ENCODE data around the gene TRAPPC3L. TPM values are rescaled to one million over a fixed set of nuclear protein-coding genes. Genes with fewer than 3 reads are reported as not detected.

The TRAPPC3L gene
- total RNA-seq, 1 donor from 2014 or later, result not detected

DNA sequence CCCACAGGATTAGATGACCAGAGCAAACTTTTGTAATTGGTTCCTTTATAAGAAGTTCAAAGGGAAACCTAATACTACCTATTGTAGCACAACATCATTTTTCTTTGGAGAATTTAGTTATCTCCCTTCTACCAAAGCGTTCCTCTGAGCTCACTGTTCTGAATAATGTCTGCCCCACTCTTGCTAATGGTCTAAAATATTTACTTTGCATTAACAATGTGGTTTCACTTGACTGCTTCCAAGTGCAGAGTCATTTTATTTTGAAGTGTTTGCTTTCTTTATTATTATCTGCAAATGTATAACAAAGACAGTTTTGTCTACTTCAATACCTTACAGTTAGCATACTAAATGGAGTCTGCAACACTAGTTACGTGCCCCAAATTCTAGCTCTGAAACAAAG lies 15.0 kb downstream of the TRAPPC3L start:
- no peak overlapping the region for H3K4me3 ChIP-seq
- no peak overlapping the region for H2AFZ ChIP-seq (replicated peaks)
- H3K36me3 ChIP-seq, result no peaks in the 10 kb centered on the region
- peaks cover 27% of the 10 kb centered on the region for H3F3A ChIP-seq (ENCODE audit: low read depth)
- H3K9me3 Mint-ChIP-seq, result no peaks in the 10 kb centered on the region
- no peak for DNase-seq (ENCODE audit: low spot score)
- peaks cover 3% of the 10 kb centered on the region for H3K27me3 Mint-ChIP-seq (ENCODE audit: insufficient read depth, low read depth)
- H3K9ac ChIP-seq, result no peak overlapping the region
- H3K79me2 ChIP-seq (ENCODE audit: low read depth), result no peaks in the 10 kb centered on the region
- H3K27me3 ChIP-seq, result no peaks in the 10 kb centered on the region
- H3K27ac Mint-ChIP-seq, result peak overlapping the region; percentile 83
- H3K4me1 Mint-ChIP-seq, result peaks cover 48% of the 10 kb centered on the region
- H3K36me3 Mint-ChIP-seq, result no peaks in the 10 kb centered on the region
- H3K4me1 ChIP-seq, result peaks cover 32% of the 10 kb centered on the region
- H3K4me3 Mint-ChIP-seq, result no peak overlapping the region
- peak overlapping the region; percentile 6 for H3K4me2 ChIP-seq
- H4K20me1 ChIP-seq (ENCODE audit: low read depth), result no peaks in the 10 kb centered on the region
- no peak for TF ChIP-seq EZH2phosphoT487 (IDR thresholded peaks at IDR 0.05)
- TF ChIP-seq, protein P1, sequence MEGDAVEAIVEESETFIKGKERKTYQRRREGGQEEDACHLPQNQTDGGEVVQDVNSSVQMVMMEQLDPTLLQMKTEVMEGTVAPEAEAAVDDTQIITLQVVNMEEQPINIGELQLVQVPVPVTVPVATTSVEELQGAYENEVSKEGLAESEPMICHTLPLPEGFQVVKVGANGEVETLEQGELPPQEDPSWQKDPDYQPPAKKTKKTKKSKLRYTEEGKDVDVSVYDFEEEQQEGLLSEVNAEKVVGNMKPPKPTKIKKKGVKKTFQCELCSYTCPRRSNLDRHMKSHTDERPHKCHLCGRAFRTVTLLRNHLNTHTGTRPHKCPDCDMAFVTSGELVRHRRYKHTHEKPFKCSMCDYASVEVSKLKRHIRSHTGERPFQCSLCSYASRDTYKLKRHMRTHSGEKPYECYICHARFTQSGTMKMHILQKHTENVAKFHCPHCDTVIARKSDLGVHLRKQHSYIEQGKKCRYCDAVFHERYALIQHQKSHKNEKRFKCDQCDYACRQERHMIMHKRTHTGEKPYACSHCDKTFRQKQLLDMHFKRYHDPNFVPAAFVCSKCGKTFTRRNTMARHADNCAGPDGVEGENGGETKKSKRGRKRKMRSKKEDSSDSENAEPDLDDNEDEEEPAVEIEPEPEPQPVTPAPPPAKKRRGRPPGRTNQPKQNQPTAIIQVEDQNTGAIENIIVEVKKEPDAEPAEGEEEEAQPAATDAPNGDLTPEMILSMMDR (IDR thresholded peaks at IDR 0.05), result no peak
- TF ChIP-seq EZH2 (IDR thresholded peaks at IDR 0.05), result no peak
- no peaks in the 10 kb centered on the region for H3K9me3 ChIP-seq (ENCODE audit: low read depth)
- no peak overlapping the region for H3K27ac ChIP-seq

- H3K9me3 Mint-ChIP-seq, result no peaks in the 10 kb centered on the region
- TF ChIP-seq EZH2 (IDR thresholded peaks at IDR 0.05) (no peak), EZH2phosphoT487 (IDR thresholded peaks at IDR 0.05) (no peak)
- TF ChIP-seq, protein P1 (IDR thresholded peaks at IDR 0.05), result no peak
- no peak overlapping the region for H3K27ac ChIP-seq
- H4K20me1 ChIP-seq (ENCODE audit: low read depth), result no peaks in the 10 kb centered on the region
- H3K27ac Mint-ChIP-seq, result peak overlapping the region; percentile 83
- peaks cover 32% of the 10 kb centered on the region for H3K4me1 ChIP-seq
- H3K36me3 Mint-ChIP-seq, result no peaks in the 10 kb centered on the region
- H3K27me3 ChIP-seq, result no peaks in the 10 kb centered on the region
- no peak overlapping the region for H3K4me3 Mint-ChIP-seq
- no peaks in the 10 kb centered on the region for H3K9me3 ChIP-seq (ENCODE audit: low read depth)
- no peak overlapping the region for H2AFZ ChIP-seq (replicated peaks)
- H3K27me3 Mint-ChIP-seq (ENCODE audit: insufficient read depth, low read depth), result peaks cover 3% of the 10 kb centered on the region
- H3K9ac ChIP-seq, result no peak overlapping the region
- peaks cover 48% of the 10 kb centered on the region for H3K4me1 Mint-ChIP-seq
- no peak overlapping the region for H3K4me3 ChIP-seq
- DNase-seq (ENCODE audit: low spot score), result no peak
- no peaks in the 10 kb centered on the region for H3K36me3 ChIP-seq
- no peaks in the 10 kb centered on the region for H3K79me2 ChIP-seq (ENCODE audit: low read depth)
- H3K4me2 ChIP-seq, result peak overlapping the region; percentile 6
- peaks cover 21% of the 10 kb centered on the region for H3F3A ChIP-seq (ENCODE audit: low read depth)
Measured at GRCh38 chr6:116529466-116530290, 15.8 kb downstream of the TRAPPC3L start.

- H3K36me3 Mint-ChIP-seq, result no peaks in the 10 kb centered on the region
- H3K27ac Mint-ChIP-seq, result no peak overlapping the region
- no peaks in the 10 kb centered on the region for H3K36me3 ChIP-seq
- no peaks in the 10 kb centered on the region for H3K27me3 ChIP-seq
- no peak overlapping the region for H3K4me3 ChIP-seq
- H3K9ac ChIP-seq, result no peak overlapping the region
- H3K9me3 ChIP-seq (ENCODE audit: low read depth), result no peaks in the 10 kb centered on the region
- peaks cover 41% of the 10 kb centered on the region for H3K4me1 Mint-ChIP-seq
- no peak overlapping the region for H3K4me2 ChIP-seq
- no peaks in the 10 kb centered on the region for H3K79me2 ChIP-seq (ENCODE audit: low read depth)
- H3F3A ChIP-seq (ENCODE audit: low read depth), result peaks cover 17% of the 10 kb centered on the region
- TF ChIP-seq, protein P1 (IDR thresholded peaks at IDR 0.05), result no peak
- no peak for TF ChIP-seq EZH2phosphoT487 (IDR thresholded peaks at IDR 0.05)
- no peak for TF ChIP-seq EZH2 (IDR thresholded peaks at IDR 0.05)
- peaks cover under 1% of the 10 kb centered on the region for H3K27me3 Mint-ChIP-seq (ENCODE audit: insufficient read depth, low read depth)
- no peaks in the 10 kb centered on the region for H4K20me1 ChIP-seq (ENCODE audit: low read depth)
- H2AFZ ChIP-seq (replicated peaks), result no peak overlapping the region
- no peaks in the 10 kb centered on the region for H3K9me3 Mint-ChIP-seq
- H3K27ac ChIP-seq, result no peak overlapping the region
- peaks cover 27% of the 10 kb centered on the region for H3K4me1 ChIP-seq
- no peak overlapping the region for H3K4me3 Mint-ChIP-seq
- no peak for DNase-seq (ENCODE audit: low spot score)
Measured at GRCh38 chr6:116528780-116529179, 16.7 kb downstream of the TRAPPC3L start.

Data from neural progenitor cell (in vitro differentiated cells).